ENCODE measurements around the gene LONP2. TPM values are rescaled to one million over a fixed set of nuclear protein-coding genes. Genes with fewer than 3 reads are reported as not detected.

The LONP2 gene
- polyA plus RNA-seq, 1 experiment: 34.1 TPM

GRCh38 chr16:48203974-48204824 lies 39.9 kb upstream of the LONP2 start:
- ChIA-PET POLR2A (no interaction called here), CTCF (no interaction called here)
- Histone ChIP-seq H3K4me3 (ENCODE audit: low read depth, low read length) (no peak overlapping the region), H3K27me3 (ENCODE audit: control insufficient read depth, insufficient read depth, low read length) (peaks cover 2% of the 10 kb centered on the region), H3K36me3 (ENCODE audit: control insufficient read depth, insufficient read depth, low read length) (no peaks in the 10 kb centered on the region)
- DNase-seq (ENCODE audit: low read depth): no peak
- TF ChIP-seq CTCF (IDR thresholded peaks at IDR 0.05; ENCODE audit: insufficient read depth, low read depth, low read length): no peak

GRCh38 chr16:48204825-48205151 lies 39.3 kb upstream of the LONP2 start:
- ChIA-PET CTCF (no interaction called here), POLR2A (no interaction called here)
- no peak for DNase-seq (ENCODE audit: low read depth)
- no peak for TF ChIP-seq CTCF (IDR thresholded peaks at IDR 0.05; ENCODE audit: insufficient read depth, low read depth, low read length)
- Histone ChIP-seq H3K27me3 (ENCODE audit: control insufficient read depth, insufficient read depth, low read length) (peaks cover 2% of the 10 kb centered on the region), H3K4me3 (ENCODE audit: low read depth, low read length) (no peak overlapping the region), H3K36me3 (ENCODE audit: control insufficient read depth, insufficient read depth, low read length) (no peaks in the 10 kb centered on the region)

- H3K27me3 ChIP-seq (ENCODE audit: control insufficient read depth, insufficient read depth, low read length): peaks cover 2% of the 10 kb centered on the region
- TF ChIP-seq CTCF (IDR thresholded peaks at IDR 0.05; ENCODE audit: insufficient read depth, low read depth, low read length): no peak
- ChIA-PET POLR2A (interaction anchor here (0.7 kb wide), 1 partner anchor 1575 kb away, joined by 4 read pairs; no protein-coding TSS in a partner anchor), CTCF (no interaction called here)
- no peak for DNase-seq (ENCODE audit: low read depth)
- no peaks in the 10 kb centered on the region for H3K36me3 ChIP-seq (ENCODE audit: control insufficient read depth, insufficient read depth, low read length)
- no peak overlapping the region for H3K4me3 ChIP-seq (ENCODE audit: low read depth, low read length)
Observed at GRCh38 chr16:48206594-48207242, 37.4 kb upstream of the LONP2 start.

- DNase-seq (ENCODE audit: low read depth): no peak
- ChIA-PET CTCF (interaction anchor here (2.4 kb wide), 1 partner anchor 420 kb away, joined by 6 read pairs; no protein-coding TSS in a partner anchor), POLR2A (no interaction called here)
- no peak for TF ChIP-seq CTCF (IDR thresholded peaks at IDR 0.05; ENCODE audit: insufficient read depth, low read depth, low read length)
- H3K36me3 ChIP-seq (ENCODE audit: control insufficient read depth, insufficient read depth, low read length): no peaks in the 10 kb centered on the region
- no peak overlapping the region for H3K4me3 ChIP-seq (ENCODE audit: low read depth, low read length)
- peaks cover 2% of the 10 kb centered on the region for H3K27me3 ChIP-seq (ENCODE audit: control insufficient read depth, insufficient read depth, low read length)
Observed at GRCh38 chr16:48210747-48211146, 33.4 kb upstream of the LONP2 start.

GRCh38 chr16:48212033-48212432 lies 32.1 kb upstream of the LONP2 start:
- no peak for TF ChIP-seq CTCF (IDR thresholded peaks at IDR 0.05; ENCODE audit: insufficient read depth, low read depth, low read length)
- no peak for DNase-seq (ENCODE audit: low read depth)
- Histone ChIP-seq H3K4me3 (ENCODE audit: low read depth, low read length) (no peak overlapping the region), H3K27me3 (ENCODE audit: control insufficient read depth, insufficient read depth, low read length) (peaks cover 2% of the 10 kb centered on the region), H3K36me3 (ENCODE audit: control insufficient read depth, insufficient read depth, low read length) (no peaks in the 10 kb centered on the region)
- CTCF ChIA-PET: interaction anchor here (0.6 to 2.4 kb wide), 3 partner anchors 24 to 419 kb away, joined by 3 to 6 read pairs (median 3); no protein-coding TSS in a partner anchor
- POLR2A ChIA-PET: no interaction called here
